ENCODE measurements around the gene FCHO1.

DNA sequence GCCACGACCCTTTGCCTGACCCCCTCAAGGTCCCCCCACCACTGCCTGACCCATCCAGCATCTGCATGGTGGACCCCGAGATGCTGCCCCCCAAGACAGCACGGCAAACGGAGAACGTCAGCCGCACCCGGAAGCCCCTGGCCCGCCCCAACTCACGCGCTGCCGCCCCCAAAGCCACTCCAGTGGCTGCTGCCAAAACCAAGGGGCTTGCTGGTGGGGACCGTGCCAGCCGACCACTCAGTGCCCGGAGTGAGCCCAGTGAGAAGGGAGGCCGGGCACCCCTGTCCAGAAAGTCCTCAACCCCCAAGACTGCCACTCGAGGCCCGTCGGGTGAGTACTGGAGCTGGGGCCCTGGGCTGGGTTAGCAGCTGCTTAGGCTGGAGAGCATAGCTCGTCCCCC is 23.4 kb upstream of the FCHO1 start:
- TF ChIP-seq, protein P1, sequence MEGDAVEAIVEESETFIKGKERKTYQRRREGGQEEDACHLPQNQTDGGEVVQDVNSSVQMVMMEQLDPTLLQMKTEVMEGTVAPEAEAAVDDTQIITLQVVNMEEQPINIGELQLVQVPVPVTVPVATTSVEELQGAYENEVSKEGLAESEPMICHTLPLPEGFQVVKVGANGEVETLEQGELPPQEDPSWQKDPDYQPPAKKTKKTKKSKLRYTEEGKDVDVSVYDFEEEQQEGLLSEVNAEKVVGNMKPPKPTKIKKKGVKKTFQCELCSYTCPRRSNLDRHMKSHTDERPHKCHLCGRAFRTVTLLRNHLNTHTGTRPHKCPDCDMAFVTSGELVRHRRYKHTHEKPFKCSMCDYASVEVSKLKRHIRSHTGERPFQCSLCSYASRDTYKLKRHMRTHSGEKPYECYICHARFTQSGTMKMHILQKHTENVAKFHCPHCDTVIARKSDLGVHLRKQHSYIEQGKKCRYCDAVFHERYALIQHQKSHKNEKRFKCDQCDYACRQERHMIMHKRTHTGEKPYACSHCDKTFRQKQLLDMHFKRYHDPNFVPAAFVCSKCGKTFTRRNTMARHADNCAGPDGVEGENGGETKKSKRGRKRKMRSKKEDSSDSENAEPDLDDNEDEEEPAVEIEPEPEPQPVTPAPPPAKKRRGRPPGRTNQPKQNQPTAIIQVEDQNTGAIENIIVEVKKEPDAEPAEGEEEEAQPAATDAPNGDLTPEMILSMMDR (IDR thresholded peaks at IDR 0.05), result no peak
- TF ChIP-seq EP300 (IDR thresholded peaks at IDR 0.05; ENCODE audit: low read depth) (no peak), POLR2AphosphoS5 (IDR thresholded peaks at IDR 0.05) (no peak)

Measured in transverse colon (tissue), 4 donors.